GM12864 (cell line): ENCODE data around the gene PHACTR1.

Source experiments
- DNase-seq: peaks from one replicate; pipeline ENCODE4 v3.0.0-alpha.2; 2011; ENCODE audit warnings: low read depth
- H3K4me3 ChIP-seq: 2 replicates; pipeline ENCODE4 v1.5.1; 2011; ENCODE audit warnings: mild to moderate bottlenecking, low read depth, low read length, control low read depth
- CTCF ChIP-seq: IDR thresholded peaks from 2 replicates; pipeline ENCODE4 v1.5.1; 2011; ENCODE audit warnings: low read depth, mild to moderate bottlenecking, moderate library complexity, low read length, control low read depth, inconsistent platforms; ENCODE audit errors: missing control alignments

The PHACTR1 gene

GRCh38 chr6:13288969-13289391 is 572.4 kb downstream of the PHACTR1 start:
- H3K4me3 ChIP-seq = no peak overlapping the region
- TF ChIP-seq CTCF = no peak
- DNase-seq = no peak

DNA sequence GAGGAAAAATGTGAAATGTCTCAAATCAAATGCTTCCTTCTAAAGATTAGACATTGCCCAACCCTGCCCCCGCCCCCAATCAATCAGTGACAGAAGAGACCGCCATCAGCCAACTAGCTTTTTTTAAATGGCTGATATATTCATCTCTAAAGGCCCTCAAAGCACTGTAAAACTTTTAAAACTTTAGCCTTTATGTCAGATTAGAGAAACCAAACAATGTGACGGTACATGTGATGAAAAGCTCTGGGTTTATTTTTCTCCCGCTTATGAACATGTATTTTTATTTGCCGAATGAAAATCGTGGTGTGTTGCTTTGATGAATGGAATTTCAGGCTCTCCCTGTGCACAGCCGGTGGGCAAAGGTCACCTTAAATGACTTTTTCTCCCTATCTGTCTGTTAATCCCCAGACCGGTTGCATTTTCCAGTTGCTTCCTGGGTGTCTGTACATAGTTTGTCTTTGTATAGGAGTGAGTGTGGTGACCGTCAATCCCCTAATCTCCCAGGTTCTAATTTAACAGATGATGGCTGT is 573.3 kb downstream of the PHACTR1 start:
- no peak for TF ChIP-seq CTCF
- no peak overlapping the region for H3K4me3 ChIP-seq

GRCh38 chr6:13290335-13290734 is 573.8 kb downstream of the PHACTR1 start:
- TF ChIP-seq CTCF = no peak
- no peak for DNase-seq
- H3K4me3 ChIP-seq = no peak overlapping the region

More for the DNA sequence above, 573.3 kb downstream of the PHACTR1 start:
- DNase-seq = no peak

DNA sequence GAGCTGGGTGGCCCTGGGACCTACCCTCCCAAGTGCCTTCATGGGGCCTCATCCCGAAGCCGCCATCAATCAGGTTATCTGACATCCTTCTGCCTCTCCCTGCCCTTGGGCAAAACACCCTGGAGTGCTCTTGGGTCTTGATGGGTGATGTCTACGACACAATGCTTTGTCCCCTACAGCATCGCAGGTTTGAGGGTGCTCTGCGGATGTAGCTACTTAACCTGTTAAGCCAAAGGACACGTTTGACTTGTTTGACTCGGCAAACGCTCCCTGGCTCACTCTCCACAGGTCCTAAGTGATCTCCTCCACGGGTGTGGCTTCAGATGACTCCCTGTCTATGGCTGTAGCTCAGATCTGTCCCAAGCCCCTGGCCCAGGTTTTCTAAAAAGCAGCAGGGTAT is 576.2 kb downstream of the PHACTR1 start:
- H3K4me3 ChIP-seq = no peak overlapping the region
- no peak for TF ChIP-seq CTCF
- DNase-seq = no peak

DNA sequence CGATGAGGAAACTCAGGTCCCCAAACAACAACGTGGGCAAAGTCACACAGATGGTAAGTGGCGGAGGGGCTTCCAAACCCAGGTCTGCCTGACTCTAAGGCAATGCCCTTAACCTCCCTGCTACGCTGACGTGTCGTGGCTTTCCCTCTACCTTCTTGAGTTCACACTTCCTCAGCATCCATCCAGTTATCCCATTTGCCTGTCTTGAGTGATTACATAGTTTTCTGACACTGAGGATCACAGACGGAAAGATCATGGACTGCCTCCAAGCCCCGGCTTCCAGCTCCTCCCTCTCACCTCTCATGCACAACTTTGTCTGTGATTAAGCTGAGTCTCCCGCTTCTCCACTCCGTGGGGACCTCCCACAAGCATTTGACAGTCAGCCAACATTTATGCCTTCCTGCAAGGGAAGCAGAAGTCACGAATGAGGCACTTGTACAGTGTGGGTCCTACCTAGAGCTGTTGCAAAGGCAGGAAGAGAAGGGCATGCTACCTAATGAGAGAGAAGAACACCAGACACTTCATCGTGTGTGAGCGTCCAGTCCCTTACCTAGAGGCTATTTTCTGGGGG is 578.0 kb downstream of the PHACTR1 start:
- no peak for TF ChIP-seq CTCF
- no peak for DNase-seq
- no peak overlapping the region for H3K4me3 ChIP-seq

GRCh38 chr6:13295576-13295975 is 579.0 kb downstream of the PHACTR1 start:
- TF ChIP-seq CTCF = no peak
- DNase-seq = no peak
- no peak overlapping the region for H3K4me3 ChIP-seq

GRCh38 chr6:13296536-13296997 is 580.0 kb downstream of the PHACTR1 start:
- peak; percentile 1 for TF ChIP-seq CTCF
- no peak for DNase-seq
- no peak overlapping the region for H3K4me3 ChIP-seq
